GM23248 (cell line): ENCODE measurements around the gene ASIC2. TPM values are rescaled to one million over a fixed set of nuclear protein-coding genes. Genes with fewer than 3 reads are reported as not detected.

Source experiments
- DNase-seq: peaks from one replicate; pipeline ENCODE4 v3.0.0-alpha.2; 2015
- H2AFZ ChIP-seq: fragments of 200-600 bp; sonication (generic); 2 replicates; pipeline ENCODE4 v1.6.1; 2016; ENCODE audit warnings: antibody characterized with exemption
- H3F3A ChIP-seq: fragments of 200-600 bp; sonication (generic); 2 replicates; pipeline ENCODE4 v1.6.1; 2016; ENCODE audit warnings: mild to moderate bottlenecking, antibody characterized with exemption, mixed run types; ENCODE audit not compliant: insufficient read depth
- H3K27ac ChIP-seq: fragments of 200-600 bp; sonication (generic); 2 replicates; pipeline ENCODE4 v1.5.1; 2016; ENCODE audit warnings: mild to moderate bottlenecking
- H3K27me3 ChIP-seq: fragments of 200-600 bp; sonication (generic); replicated peaks from 2 replicates; pipeline ENCODE4 v1.6.1; 2016; ENCODE audit warnings: mild to moderate bottlenecking; ENCODE audit not compliant: insufficient read depth
- H3K36me3 ChIP-seq: fragments of 200-600 bp; sonication (generic); 2 replicates; pipeline ENCODE4 v1.6.1; 2016; ENCODE audit warnings: low read depth, mild to moderate bottlenecking
- H3K4me1 ChIP-seq: fragments of 200-600 bp; sonication (generic); 2 replicates; pipeline ENCODE4 v1.6.1; 2016; ENCODE audit warnings: mild to moderate bottlenecking; ENCODE audit not compliant: insufficient read depth
- H3K4me2 ChIP-seq: fragments of 200-600 bp; sonication (generic); one replicate; pipeline ENCODE4 v1.6.1; 2016; ENCODE audit warnings: mild to moderate bottlenecking; ENCODE audit not compliant: unreplicated experiment
- H3K4me3 ChIP-seq: fragments of 200-600 bp; sonication (generic); 2 replicates; pipeline ENCODE4 v1.5.1; 2016; ENCODE audit warnings: mild to moderate bottlenecking
- H3K79me2 ChIP-seq: fragments of 200-600 bp; sonication (generic); 2 replicates; pipeline ENCODE4 v1.6.1; 2016; ENCODE audit warnings: mild to moderate bottlenecking; ENCODE audit not compliant: insufficient read depth
- H3K9ac ChIP-seq: fragments of 200-600 bp; sonication (generic); 2 replicates; pipeline ENCODE4 v1.6.1; 2016; ENCODE audit warnings: mild to moderate bottlenecking
- H3K9me2 ChIP-seq: fragments of 200-600 bp; sonication (generic); 2 replicates; pipeline ENCODE4 v1.6.1; 2016; ENCODE audit warnings: mixed run types, mild to moderate bottlenecking, moderate library complexity; ENCODE audit not compliant: insufficient read depth
- H3K9me3 ChIP-seq: fragments of 200-600 bp; sonication (generic); one replicate; pipeline ENCODE4 v1.6.1; 2017; ENCODE audit warnings: low read depth
- H4K20me1 ChIP-seq: fragments of 200-600 bp; sonication (generic); 2 replicates; pipeline ENCODE4 v1.6.0; 2016; ENCODE audit not compliant: insufficient read depth
- EZH2 ChIP-seq: fragments of 200-600 bp; sonication (generic); IDR thresholded peaks from 2 replicates; pipeline ENCODE4 v1.6.1; 2018; ENCODE audit warnings: antibody characterized with exemption, mild to moderate bottlenecking; ENCODE audit not compliant: insufficient read depth, poor library complexity, severe bottlenecking
- EZH2phosphoT487 ChIP-seq: fragments of 200-600 bp; sonication (generic); IDR thresholded peaks from 2 replicates; pipeline ENCODE4 v1.6.1; 2018; ENCODE audit warnings: antibody characterized with exemption, moderate library complexity, mild to moderate bottlenecking, low read depth; ENCODE audit not compliant: insufficient read depth
- WGBS, 2 experiments: methylation state at CpG; one replicate each; pipeline ENCODE4 v1.1.6; 2015 to 2017; ENCODE audit warnings: low lambda C conversion rate in 2 of 2, low coverage in 1 of 2; ENCODE audit errors: missing lambda C conversion rate in 2 of 2; 5-methylcytosine and 5-hydroxymethylcytosine counted together
- in situ Hi-C: fragments of 300-500 bp; cut with MboI; formaldehyde crosslinking; loops from 2 replicates; pipeline ENCODE4 v1.15.0; 2020
- polyA plus RNA-seq: library from polyadenylated mRNA; unstranded; fragments of >200 nt; fragmentation: Nextera tagmentation; extraction: Ambion mirVana; gene quantifications from 2 replicates; pipeline ENCODE4 v1.2.1, GENCODE V29; 2016
- total RNA-seq: library from RNA; depleted of rRNA; stranded (reverse); fragments of >200 nt; shearing (Covaris generic); gene quantifications from 2 replicates; pipeline ENCODE4 v1.2.3, GENCODE V29; 2014

The ASIC2 gene
- total and polyA plus RNA-seq, 2 experiments from 2014 or later, result under 0.01 TPM; not detected in 1

DNA sequence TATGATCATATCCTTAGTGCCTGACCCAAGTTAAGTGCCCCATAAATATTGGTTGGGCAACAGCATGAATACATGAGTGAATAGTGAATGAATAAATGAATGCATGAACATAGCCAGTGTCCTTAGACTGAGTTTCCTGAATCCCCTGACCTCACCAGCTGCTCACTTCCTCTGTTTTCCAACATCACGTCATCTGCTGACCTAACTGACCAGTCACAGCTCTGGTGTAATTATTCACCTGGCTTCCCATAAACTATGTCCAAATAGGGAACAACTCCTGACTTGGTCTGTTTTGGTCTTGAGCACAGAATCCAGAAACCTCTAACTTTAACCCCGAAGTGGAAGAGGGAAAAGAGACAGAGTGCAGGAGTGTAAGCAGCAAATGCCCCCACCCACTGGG is 83.4 kb downstream of the ASIC2 start:
- WGBS, 2 experiments, result 49 to 54% methylated on average over 2 of the region's 2 CpGs
- Histone ChIP-seq H3K9me2 (no peaks in the 10 kb centered on the region), H3K4me1 (no peaks in the 10 kb centered on the region), H3F3A (no peaks in the 10 kb centered on the region), H3K9me3 (no peaks in the 10 kb centered on the region), H3K36me3 (no peaks in the 10 kb centered on the region), H3K9ac (no peak overlapping the region), H2AFZ (no peak overlapping the region), H3K4me2 (no peak overlapping the region), H3K27ac (no peak overlapping the region), H3K27me3 (no peaks in the 10 kb centered on the region; the same call in 1 of the 2 replicates), H3K4me3 (no peak overlapping the region), H3K79me2 (no peaks in the 10 kb centered on the region), H4K20me1 (no peaks in the 10 kb centered on the region)
- DNase-seq, result no peak
- TF ChIP-seq EZH2 (no peak), EZH2phosphoT487 (no peak)
- in situ Hi-C loops, result no loop called here

DNA sequence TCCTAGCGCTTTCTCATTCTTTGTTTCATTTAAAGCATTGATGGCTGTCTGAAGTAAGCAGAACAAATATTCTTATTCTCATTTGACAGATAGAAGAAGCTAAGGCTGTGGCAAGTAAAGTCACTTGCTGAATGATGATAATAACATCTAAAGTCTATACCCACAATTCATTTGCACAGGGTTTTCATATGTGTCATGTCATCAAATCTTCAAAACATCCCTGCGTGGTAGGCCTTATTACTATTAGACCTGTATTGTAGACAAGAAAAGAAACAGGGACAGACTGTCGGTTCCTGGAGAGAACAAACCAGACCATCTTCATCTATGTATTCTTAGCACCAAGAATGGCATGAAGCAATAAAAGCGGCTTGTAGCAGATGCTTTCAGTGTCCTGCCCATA is 85.9 kb downstream of the ASIC2 start:
- Histone ChIP-seq H3K9me3 (no peaks in the 10 kb centered on the region), H3K4me3 (no peak overlapping the region), H3K4me2 (no peak overlapping the region), H3K27ac (no peak overlapping the region), H4K20me1 (no peaks in the 10 kb centered on the region), H3F3A (no peaks in the 10 kb centered on the region), H3K9ac (no peak overlapping the region), H2AFZ (no peak overlapping the region), H3K36me3 (no peaks in the 10 kb centered on the region), H3K9me2 (no peaks in the 10 kb centered on the region), H3K79me2 (no peaks in the 10 kb centered on the region), H3K27me3 (no peaks in the 10 kb centered on the region), H3K4me1 (no peaks in the 10 kb centered on the region)
- DNase-seq, result no peak
- no peak for TF ChIP-seq EZH2phosphoT487
- TF ChIP-seq EZH2, result no peak
- 63 to 64% methylated on average over 4 of the region's 4 CpGs for WGBS, 2 experiments
- in situ Hi-C loops, result no loop called here

DNA sequence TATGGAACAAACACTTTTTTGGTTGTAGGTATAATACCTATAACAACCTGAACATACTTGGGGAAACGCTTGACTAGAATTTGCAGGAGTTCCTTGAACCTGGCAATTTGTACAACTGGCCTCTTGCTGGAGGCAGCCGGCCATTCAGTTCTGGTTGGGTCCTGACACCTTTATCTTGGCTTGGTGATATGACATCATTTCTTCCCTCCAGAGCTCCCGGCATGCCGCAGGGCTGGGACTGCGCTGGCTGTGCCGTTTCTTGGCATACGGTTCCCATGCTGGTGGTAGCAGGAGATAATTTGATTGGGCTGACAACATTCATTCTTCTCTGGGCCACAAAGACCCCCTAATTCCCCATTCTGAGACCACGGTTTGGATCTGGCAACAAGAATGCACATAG is 87.5 kb downstream of the ASIC2 start:
- Histone ChIP-seq H3K9ac (no peak overlapping the region), H3K27ac (no peak overlapping the region), H3K79me2 (no peaks in the 10 kb centered on the region), H4K20me1 (no peaks in the 10 kb centered on the region), H3K36me3 (no peaks in the 10 kb centered on the region), H3F3A (no peaks in the 10 kb centered on the region), H3K4me1 (no peaks in the 10 kb centered on the region), H3K4me3 (no peak overlapping the region), H3K27me3 (no peaks in the 10 kb centered on the region), H2AFZ (no peak overlapping the region), H3K9me3 (no peaks in the 10 kb centered on the region), H3K9me2 (no peaks in the 10 kb centered on the region), H3K4me2 (no peak overlapping the region)
- TF ChIP-seq EZH2, result no peak
- no peak for TF ChIP-seq EZH2phosphoT487
- 86% methylated on average over 8 of the region's 8 CpGs for WGBS, 2 experiments
- DNase-seq, result no peak
- in situ Hi-C loops, result no loop called here

DNA sequence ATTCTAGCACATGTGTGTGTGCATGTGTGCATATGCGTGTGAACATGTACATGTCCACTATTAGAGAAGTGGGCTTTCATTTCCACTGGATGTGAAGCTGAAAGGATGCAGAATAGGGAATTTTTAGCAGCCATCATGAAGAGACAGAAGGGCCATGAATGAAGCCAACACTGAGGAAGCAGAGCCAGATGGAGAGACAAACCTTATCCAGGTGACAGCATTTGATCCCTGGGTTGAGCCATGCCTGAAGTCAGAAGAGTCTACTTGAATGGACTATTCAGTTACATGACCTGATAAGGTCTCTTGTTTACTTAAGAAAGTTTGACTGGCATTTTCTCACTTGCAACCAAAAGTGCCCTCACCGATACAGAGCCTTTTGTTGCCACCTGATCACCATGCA is 88.4 kb downstream of the ASIC2 start:
- no peak overlapping the region for H3K27ac ChIP-seq
- H3K4me3 ChIP-seq, result no peak overlapping the region
- H3K9me2 ChIP-seq, result no peaks in the 10 kb centered on the region
- no peak overlapping the region for H3K4me2 ChIP-seq
- H3K27me3 ChIP-seq, result no peaks in the 10 kb centered on the region
- no peaks in the 10 kb centered on the region for H3K36me3 ChIP-seq
- no peaks in the 10 kb centered on the region for H3F3A ChIP-seq
- DNase-seq, result no peak
- H3K9me3 ChIP-seq, result no peaks in the 10 kb centered on the region
- no peaks in the 10 kb centered on the region for H3K79me2 ChIP-seq
- H3K4me1 ChIP-seq, result no peaks in the 10 kb centered on the region
- no peak overlapping the region for H3K9ac ChIP-seq
- no peak overlapping the region for H2AFZ ChIP-seq
- H4K20me1 ChIP-seq, result no peaks in the 10 kb centered on the region
- no peak for TF ChIP-seq EZH2
- no peak for TF ChIP-seq EZH2phosphoT487
- 52 to 59% methylated on average over 2 of the region's 2 CpGs for WGBS, 2 experiments
- in situ Hi-C loops, result no loop called here

DNA sequence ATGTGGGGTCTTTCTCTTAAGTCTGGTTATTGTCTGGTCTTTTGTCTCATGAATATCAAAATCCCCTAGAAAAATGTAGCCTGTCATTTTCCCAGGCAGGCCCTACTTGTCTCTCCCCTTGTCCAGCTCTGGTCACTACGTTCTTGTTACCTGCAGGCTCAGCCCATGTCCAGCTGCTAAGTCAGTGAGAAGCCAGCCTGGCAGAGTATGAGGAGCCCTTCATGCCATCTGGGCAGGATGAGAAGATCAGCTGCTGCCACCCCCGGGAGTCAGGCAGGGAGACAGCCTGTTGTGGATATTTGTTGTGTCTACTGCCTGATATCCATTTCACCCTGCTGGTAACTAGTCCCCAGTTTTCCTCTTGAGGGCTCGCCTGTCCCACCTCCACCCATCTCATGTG is 88.9 kb downstream of the ASIC2 start:
- no peak for DNase-seq
- H3K27ac ChIP-seq, result no peak overlapping the region
- no peaks in the 10 kb centered on the region for H3K36me3 ChIP-seq
- H3K4me3 ChIP-seq, result no peak overlapping the region
- TF ChIP-seq EZH2 (no peak), EZH2phosphoT487 (no peak)
- no peaks in the 10 kb centered on the region for H3F3A ChIP-seq
- no peaks in the 10 kb centered on the region for H4K20me1 ChIP-seq
- WGBS, 2 experiments, result 46 to 53% methylated on average over 3 of the region's 3 CpGs
- H3K9me3 ChIP-seq, result no peaks in the 10 kb centered on the region
- no peaks in the 10 kb centered on the region for H3K4me1 ChIP-seq
- no peak overlapping the region for H3K4me2 ChIP-seq
- H2AFZ ChIP-seq, result no peak overlapping the region
- no peaks in the 10 kb centered on the region for H3K79me2 ChIP-seq
- H3K9me2 ChIP-seq, result no peaks in the 10 kb centered on the region
- H3K9ac ChIP-seq, result no peak overlapping the region
- H3K27me3 ChIP-seq, result no peaks in the 10 kb centered on the region; the same call in 1 of the 2 replicates
- in situ Hi-C loops, result no loop called here
